GM18907 (cell line): ENCODE data around the gene MGMT.

Experiments used
- ATAC-seq: cut with Tn5 transposase; IDR thresholded peaks from one replicate; pipeline ENCODE4 v1.9.1; 2021; ENCODE audit warnings: mild to moderate bottlenecking, moderate library complexity; ENCODE audit not compliant: unreplicated experiment

MGMT gene

GRCh38 chr10:129581827-129582411, 114.9 kb downstream of the MGMT start:
- ATAC-seq, result no peak

- no peak for ATAC-seq
Observed at GRCh38 chr10:129583831-129584230, 116.8 kb downstream of the MGMT start.

GRCh38 chr10:129586898-129587443, 119.9 kb downstream of the MGMT start:
- no peak for ATAC-seq

- ATAC-seq, result no peak
Observed at GRCh38 chr10:129589546-129589945, 122.5 kb downstream of the MGMT start.

- no peak for ATAC-seq
Observed at GRCh38 chr10:129593953-129594352, 126.9 kb downstream of the MGMT start.

- no peak for ATAC-seq
Observed at GRCh38 chr10:129594811-129595210, 127.8 kb downstream of the MGMT start.

GRCh38 chr10:129598413-129598812, 131.4 kb downstream of the MGMT start:
- ATAC-seq, result no peak

GRCh38 chr10:129599160-129599559, 132.1 kb downstream of the MGMT start:
- ATAC-seq, result no peak

GRCh38 chr10:129601737-129602136, 134.7 kb downstream of the MGMT start:
- peak; percentile 56 for ATAC-seq

- ATAC-seq, result no peak
Observed at GRCh38 chr10:129602938-129603535, 136.0 kb downstream of the MGMT start.

- peak; percentile 41 for ATAC-seq
Observed at GRCh38 chr10:129604333-129605032, 137.4 kb downstream of the MGMT start.

GRCh38 chr10:129605266-129605985, 138.4 kb downstream of the MGMT start:
- ATAC-seq, result peak; percentile 51

- ATAC-seq, result no peak
Observed at GRCh38 chr10:129605986-129606518, 139.0 kb downstream of the MGMT start.

GRCh38 chr10:129607607-129608109, 140.6 kb downstream of the MGMT start:
- no peak for ATAC-seq

- no peak for ATAC-seq
Observed at GRCh38 chr10:129608653-129609052, 141.6 kb downstream of the MGMT start.

- no peak for ATAC-seq
Observed at GRCh38 chr10:129609551-129609950, 142.5 kb downstream of the MGMT start.

GRCh38 chr10:129612481-129613109, 145.6 kb downstream of the MGMT start:
- ATAC-seq, result no peak

- no peak for ATAC-seq
Observed at GRCh38 chr10:129613377-129613980, 146.4 kb downstream of the MGMT start.

- no peak for ATAC-seq
Observed at GRCh38 chr10:129614341-129614740, 147.3 kb downstream of the MGMT start.

- no peak for ATAC-seq
Observed at GRCh38 chr10:129615381-129615780, 148.3 kb downstream of the MGMT start.
